ENCODE data around the gene MST1R.

MST1R gene

GRCh38 chr3:49868862-49869466 is 34.7 kb downstream of the MST1R start:
- peak; percentile 36 for DNase-seq (ENCODE audit: extremely low spot score)
- POLR2A ChIA-PET, result interaction anchor here (1.1 to 7.3 kb wide), 3 partner anchors 12 to 61 kb away, joined by 3 to 41 read pairs (median 6); partner anchors contain the start of genes MON1A and TRAIP
- CTCF ChIA-PET, result interaction anchor here (1.0 to 1.3 kb wide), 2 partner anchors 27 to 30 kb away, joined by 3 read pairs; no protein-coding TSS in a partner anchor
- TF ChIP-seq NFRKB (IDR thresholded peaks at IDR 0.05) (no peak), FOXA1 (IDR thresholded peaks at IDR 0.05) (no peak), CTBP1 (IDR thresholded peaks at IDR 0.05; ENCODE audit: borderline replicate concordance) (no peak), SP1 (IDR thresholded peaks at IDR 0.05) (no peak), HDGF (IDR thresholded peaks at IDR 0.05; ENCODE audit: borderline replicate concordance) (no peak), BHLHE40 (IDR thresholded peaks at IDR 0.05; ENCODE audit: borderline replicate concordance) (no peak), SUZ12 (IDR thresholded peaks at IDR 0.05) (no peak), ARNT (IDR thresholded peaks at IDR 0.05) (no peak), L3MBTL2 (conservative IDR thresholded peaks at IDR 0.05) (no peak), ELF4 (IDR thresholded peaks at IDR 0.05) (no peak), FOXK2 (IDR thresholded peaks at IDR 0.05) (no peak), TARDBP (IDR thresholded peaks at IDR 0.05) (no peak), ZNF384 (IDR thresholded peaks at IDR 0.05) (no peak), FOXM1 (IDR thresholded peaks at IDR 0.05; ENCODE audit: borderline replicate concordance) (no peak)
- TF ChIP-seq, protein P1, sequence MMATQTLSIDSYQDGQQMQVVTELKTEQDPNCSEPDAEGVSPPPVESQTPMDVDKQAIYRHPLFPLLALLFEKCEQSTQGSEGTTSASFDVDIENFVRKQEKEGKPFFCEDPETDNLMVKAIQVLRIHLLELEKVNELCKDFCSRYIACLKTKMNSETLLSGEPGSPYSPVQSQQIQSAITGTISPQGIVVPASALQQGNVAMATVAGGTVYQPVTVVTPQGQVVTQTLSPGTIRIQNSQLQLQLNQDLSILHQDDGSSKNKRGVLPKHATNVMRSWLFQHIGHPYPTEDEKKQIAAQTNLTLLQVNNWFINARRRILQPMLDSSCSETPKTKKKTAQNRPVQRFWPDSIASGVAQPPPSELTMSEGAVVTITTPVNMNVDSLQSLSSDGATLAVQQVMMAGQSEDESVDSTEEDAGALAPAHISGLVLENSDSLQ (IDR thresholded peaks at IDR 0.05), result no peak

GRCh38 chr3:49867871-49868321 is 35.8 kb downstream of the MST1R start:
- CTCF ChIA-PET, result interaction anchor here (1.3 kb wide), 1 partner anchor 31 kb away, joined by 3 read pairs; no protein-coding TSS in a partner anchor
- no peak for DNase-seq (ENCODE audit: extremely low spot score)
- TF ChIP-seq CTBP1 (IDR thresholded peaks at IDR 0.05; ENCODE audit: borderline replicate concordance), result no peak
- no peak for TF ChIP-seq SUZ12 (IDR thresholded peaks at IDR 0.05)
- TF ChIP-seq, protein P1 (IDR thresholded peaks at IDR 0.05), result no peak
- TF ChIP-seq LEF1 (IDR thresholded peaks at IDR 0.05; ENCODE audit: borderline replicate concordance), result no peak
- no peak for TF ChIP-seq ARNT (IDR thresholded peaks at IDR 0.05)
- TF ChIP-seq ELF4 (IDR thresholded peaks at IDR 0.05), result no peak
- no peak for TF ChIP-seq L3MBTL2 (conservative IDR thresholded peaks at IDR 0.05)
- POLR2A ChIA-PET, result interaction anchor here (0.8 to 7.3 kb wide), 3 partner anchors 11 to 72 kb away, joined by 5 to 41 read pairs (median 6); partner anchors contain the start of genes MON1A, RBM6 and TRAIP

- DNase-seq (ENCODE audit: extremely low spot score), result no peak
- POLR2A ChIA-PET, result interaction anchor here (0.8 to 7.3 kb wide), 2 partner anchors 10 to 73 kb away, joined by 5 to 41 read pairs; partner anchors contain the start of genes RBM6 and TRAIP
- CTCF ChIA-PET, result interaction anchor here (1.3 to 1.5 kb wide), 2 partner anchors 26 to 32 kb away, joined by 3 read pairs; no protein-coding TSS in a partner anchor
- no peak for TF ChIP-seq BHLHE40 (IDR thresholded peaks at IDR 0.05; ENCODE audit: borderline replicate concordance)
- no peak for TF ChIP-seq NFRKB (IDR thresholded peaks at IDR 0.05)
- TF ChIP-seq FOXK2 (IDR thresholded peaks at IDR 0.05), result no peak
- no peak for TF ChIP-seq ZNF384 (IDR thresholded peaks at IDR 0.05)
- no peak for TF ChIP-seq FOXM1 (IDR thresholded peaks at IDR 0.05; ENCODE audit: borderline replicate concordance)
- no peak for TF ChIP-seq LEF1 (IDR thresholded peaks at IDR 0.05; ENCODE audit: borderline replicate concordance)
- no peak for TF ChIP-seq CTBP1 (IDR thresholded peaks at IDR 0.05; ENCODE audit: borderline replicate concordance)
- TF ChIP-seq ARNT (IDR thresholded peaks at IDR 0.05), result no peak
- no peak for TF ChIP-seq ELF4 (IDR thresholded peaks at IDR 0.05)
- TF ChIP-seq, protein P1 (IDR thresholded peaks at IDR 0.05), result no peak
- TF ChIP-seq FOXA1 (IDR thresholded peaks at IDR 0.05), result no peak
- TF ChIP-seq SP1 (IDR thresholded peaks at IDR 0.05), result no peak
- no peak for TF ChIP-seq HDGF (IDR thresholded peaks at IDR 0.05; ENCODE audit: borderline replicate concordance)
Observed at GRCh38 chr3:49867400-49867799, 36.3 kb downstream of the MST1R start.

DNA sequence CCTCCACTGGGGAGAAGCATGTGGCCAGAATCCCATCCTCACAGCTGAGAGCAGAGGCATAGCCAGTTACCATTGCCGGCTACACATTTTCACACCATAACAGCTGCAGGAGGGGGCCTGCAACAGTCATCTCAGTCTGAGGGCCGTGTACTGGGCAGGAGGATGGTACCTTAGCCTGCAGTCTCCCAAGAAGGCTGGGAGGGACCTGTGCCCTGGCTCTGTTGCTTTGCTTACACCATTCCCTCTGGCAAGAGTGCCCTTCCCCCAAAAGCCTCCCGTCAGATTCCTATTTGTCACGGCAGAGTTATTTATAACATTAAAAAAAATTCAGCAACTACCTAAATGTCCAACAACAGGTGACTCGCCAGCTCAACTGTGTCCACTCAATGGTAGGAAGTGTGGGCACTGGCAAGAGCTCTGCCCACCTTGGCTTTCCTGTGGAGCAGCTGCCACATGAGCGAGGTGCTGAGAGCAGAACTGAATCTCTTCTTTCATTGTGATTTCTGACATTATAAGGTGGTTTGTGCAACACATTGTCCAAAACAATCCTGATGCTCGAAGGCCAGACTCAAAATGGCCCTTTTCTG is 38.4 kb downstream of the MST1R start:
- DNase-seq (ENCODE audit: extremely low spot score), result no peak
- ChIA-PET POLR2A (interaction anchor here (3.0 to 7.3 kb wide), 2 partner anchors 8 to 64 kb away, joined by 11 to 41 read pairs; partner anchors contain the start of genes MON1A and TRAIP), CTCF (no interaction called here)
- TF ChIP-seq FOXM1 (IDR thresholded peaks at IDR 0.05; ENCODE audit: borderline replicate concordance) (no peak), NFRKB (IDR thresholded peaks at IDR 0.05) (no peak), SUZ12 (IDR thresholded peaks at IDR 0.05) (no peak), ELF4 (IDR thresholded peaks at IDR 0.05) (no peak), SP1 (IDR thresholded peaks at IDR 0.05) (no peak), ZNF384 (IDR thresholded peaks at IDR 0.05) (no peak), HDGF (IDR thresholded peaks at IDR 0.05; ENCODE audit: borderline replicate concordance) (no peak), TARDBP (IDR thresholded peaks at IDR 0.05) (no peak), FOXA1 (IDR thresholded peaks at IDR 0.05) (no peak), CTBP1 (IDR thresholded peaks at IDR 0.05; ENCODE audit: borderline replicate concordance) (no peak), BHLHE40 (IDR thresholded peaks at IDR 0.05; ENCODE audit: borderline replicate concordance) (no peak), LEF1 (IDR thresholded peaks at IDR 0.05; ENCODE audit: borderline replicate concordance) (no peak), FOXK2 (IDR thresholded peaks at IDR 0.05) (no peak), ARNT (IDR thresholded peaks at IDR 0.05) (no peak)
- TF ChIP-seq, protein P1 (IDR thresholded peaks at IDR 0.05), result no peak

GRCh38 chr3:49864505-49864904 is 39.2 kb downstream of the MST1R start:
- ChIA-PET POLR2A (interaction anchor here (1.6 to 7.3 kb wide), 3 partner anchors 8 to 76 kb away, joined by 3 to 41 read pairs (median 11); partner anchors contain the start of genes MON1A, RBM6 and TRAIP), CTCF (interaction anchor here (1.3 kb wide), 1 partner anchor 25 kb away, joined by 3 read pairs; no protein-coding TSS in a partner anchor)
- no peak for DNase-seq (ENCODE audit: extremely low spot score)
- TF ChIP-seq CTBP1 (IDR thresholded peaks at IDR 0.05; ENCODE audit: borderline replicate concordance) (no peak), LEF1 (IDR thresholded peaks at IDR 0.05; ENCODE audit: borderline replicate concordance) (no peak), ZNF384 (IDR thresholded peaks at IDR 0.05) (no peak), BHLHE40 (IDR thresholded peaks at IDR 0.05; ENCODE audit: borderline replicate concordance) (no peak), NFRKB (IDR thresholded peaks at IDR 0.05) (no peak), ARNT (IDR thresholded peaks at IDR 0.05) (no peak), SUZ12 (IDR thresholded peaks at IDR 0.05) (no peak), FOXK2 (IDR thresholded peaks at IDR 0.05) (no peak), SP1 (IDR thresholded peaks at IDR 0.05) (no peak), FOXA1 (IDR thresholded peaks at IDR 0.05) (no peak), TARDBP (IDR thresholded peaks at IDR 0.05) (no peak), FOXM1 (IDR thresholded peaks at IDR 0.05; ENCODE audit: borderline replicate concordance) (no peak)
